Stimulated activated CD4-positive, alpha-beta T cell treated with anti-CD3 and anti-CD28 coated beads, Interleukin-4, amount 100 ng/mL, for 4 hours (primary cell): ENCODE results near the gene FAM171A2.

ENCODE experiments used
- DNase-seq, 2 experiments: peaks; one replicate each; pipeline ENCODE4 v3.0.0-alpha.2; 2020

FAM171A2 gene

GRCh38 chr17:44318077-44318892 is 45.4 kb downstream of the FAM171A2 start:
- DNase-seq, result no peak

DNA sequence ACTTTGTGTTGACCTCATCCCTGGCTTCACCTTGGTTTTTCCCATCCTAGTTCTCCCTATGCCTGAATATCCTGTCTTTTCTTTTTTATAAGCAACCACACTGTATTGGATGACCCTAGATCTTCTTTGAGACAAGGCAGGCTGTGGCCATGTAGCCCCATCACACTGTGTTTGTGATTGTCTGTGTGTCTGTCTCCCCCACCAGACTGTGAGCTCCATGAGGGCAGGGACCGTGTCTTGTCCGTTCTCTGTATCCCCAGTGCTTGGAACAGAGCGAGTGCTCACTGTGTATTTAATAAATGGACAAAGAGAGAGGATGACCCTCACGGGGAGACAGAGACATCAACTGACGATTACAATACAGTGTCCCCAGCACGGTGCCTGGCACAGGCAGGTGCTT is 46.1 kb downstream of the FAM171A2 start:
- DNase-seq, result no peak

DNA sequence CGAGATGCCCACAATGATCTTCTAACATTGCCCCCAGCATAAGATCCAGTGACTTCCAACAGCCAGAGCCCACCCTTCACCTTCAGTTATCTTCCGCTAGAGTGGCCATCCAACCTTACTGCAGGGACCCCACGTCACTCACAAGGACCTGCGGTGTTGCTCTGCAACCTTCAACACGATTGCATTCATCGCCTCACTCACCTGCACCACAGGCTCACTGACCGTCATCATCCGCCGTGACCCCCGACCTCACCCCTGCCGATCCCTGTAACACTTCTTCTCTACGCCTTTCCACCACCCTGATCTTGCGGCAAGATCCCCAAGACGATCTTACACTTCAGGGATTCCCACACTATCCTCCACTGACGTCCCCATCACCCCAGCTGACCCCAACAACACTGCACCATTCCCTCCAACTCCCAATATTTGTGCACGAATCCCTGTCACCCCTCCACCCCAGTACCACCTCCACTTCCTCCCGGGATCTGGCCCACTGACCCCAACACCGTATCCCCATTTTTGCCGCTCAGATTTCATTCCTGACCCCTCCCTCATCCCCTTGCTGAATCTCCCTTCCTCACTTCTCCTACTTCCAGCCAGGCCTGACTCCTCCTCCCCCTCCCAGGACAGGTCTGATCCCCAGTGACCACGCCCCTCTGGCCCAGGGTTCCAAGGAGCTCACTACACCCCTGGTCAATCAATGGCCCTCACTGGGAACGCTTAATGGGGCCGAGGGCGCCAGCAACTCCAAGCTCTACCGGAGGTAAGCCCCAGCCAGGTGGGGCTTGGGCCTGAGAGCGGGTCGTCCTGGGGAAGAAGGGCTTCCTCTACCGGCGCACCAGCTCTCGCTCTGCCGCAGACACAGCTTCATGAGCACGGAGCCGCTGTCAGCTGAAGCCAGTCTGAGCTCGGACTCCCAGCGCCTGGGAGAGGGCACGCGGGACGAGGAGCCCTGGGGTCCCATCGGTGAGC is 47.6 kb downstream of the FAM171A2 start:
- DNase-seq, result no peak

DNA sequence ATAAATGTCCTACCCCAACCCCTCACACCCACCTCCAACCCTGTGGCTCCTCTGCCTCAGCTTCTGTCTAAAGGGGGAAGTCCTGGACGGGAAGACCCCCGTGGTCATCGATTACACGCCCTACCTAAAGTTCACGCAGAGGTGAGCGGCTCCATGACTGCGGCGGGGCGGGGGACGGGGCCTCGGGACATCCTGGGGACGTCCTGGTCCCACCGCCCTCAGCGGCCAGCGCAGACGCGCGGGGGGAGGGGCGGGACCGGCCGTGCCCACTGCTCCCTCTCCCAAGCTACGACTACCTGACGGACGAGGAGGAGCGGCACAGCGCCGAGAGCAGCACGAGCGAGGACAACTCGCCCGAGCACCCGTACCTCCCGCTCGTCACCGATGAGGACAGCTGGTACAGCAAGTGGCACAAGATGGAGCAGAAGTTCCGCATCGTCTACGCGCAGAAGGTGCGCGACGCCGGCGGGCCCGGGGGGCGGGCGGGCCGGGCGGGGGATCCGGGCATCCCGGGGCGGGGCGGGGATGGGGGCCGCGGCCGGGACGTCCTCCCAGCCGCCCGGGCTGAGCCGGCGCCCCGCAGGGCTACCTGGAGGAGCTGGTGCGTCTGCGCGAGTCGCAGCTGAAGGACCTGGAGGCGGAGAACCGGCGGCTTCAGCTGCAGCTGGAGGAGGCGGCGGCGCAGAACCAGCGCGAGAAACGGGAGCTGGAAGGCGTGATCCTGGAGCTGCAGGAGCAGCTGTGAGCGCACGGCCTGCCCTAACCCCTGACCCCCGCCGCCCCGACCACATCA is 48.6 kb downstream of the FAM171A2 start:
- DNase-seq, result peak; percentile 35 to 46

GRCh38 chr17:44314524-44314868 is 49.2 kb downstream of the FAM171A2 start:
- DNase-seq, result no peak

GRCh38 chr17:44314031-44314430 is 49.6 kb downstream of the FAM171A2 start:
- DNase-seq, result no peak

GRCh38 chr17:44312396-44313104 is 51.1 kb downstream of the FAM171A2 start:
- DNase-seq, result no peak

DNA sequence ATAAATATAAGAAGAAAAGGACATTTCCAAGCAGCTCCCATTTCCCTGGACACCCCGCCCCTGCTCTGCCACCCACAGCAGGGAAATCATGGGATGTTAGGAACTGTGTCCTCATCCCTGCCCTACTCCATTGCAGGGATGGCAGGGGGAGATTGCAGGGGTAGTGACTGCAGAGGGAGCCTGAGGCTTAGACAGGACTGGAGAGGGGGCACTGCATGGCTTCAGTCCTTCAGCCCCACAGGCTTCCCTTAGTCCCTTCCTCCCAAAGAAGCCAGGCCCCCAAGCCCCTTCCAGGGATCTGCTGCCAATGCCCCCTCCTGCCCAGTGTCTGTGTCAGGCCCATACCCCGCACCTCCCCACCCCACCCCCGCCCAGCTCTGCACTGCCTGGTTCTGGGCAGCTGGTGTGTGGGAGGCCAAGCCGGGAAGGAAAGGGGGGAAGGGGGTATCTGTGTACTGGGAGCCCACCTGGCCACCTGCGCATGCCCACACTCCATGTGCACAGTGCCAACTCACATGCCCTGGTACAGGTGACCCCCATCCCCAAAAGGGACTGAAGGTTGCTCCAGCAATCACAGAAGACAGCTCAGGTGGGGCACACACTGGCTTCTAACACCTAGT is 52.0 kb downstream of the FAM171A2 start:
- DNase-seq, result no peak

DNA sequence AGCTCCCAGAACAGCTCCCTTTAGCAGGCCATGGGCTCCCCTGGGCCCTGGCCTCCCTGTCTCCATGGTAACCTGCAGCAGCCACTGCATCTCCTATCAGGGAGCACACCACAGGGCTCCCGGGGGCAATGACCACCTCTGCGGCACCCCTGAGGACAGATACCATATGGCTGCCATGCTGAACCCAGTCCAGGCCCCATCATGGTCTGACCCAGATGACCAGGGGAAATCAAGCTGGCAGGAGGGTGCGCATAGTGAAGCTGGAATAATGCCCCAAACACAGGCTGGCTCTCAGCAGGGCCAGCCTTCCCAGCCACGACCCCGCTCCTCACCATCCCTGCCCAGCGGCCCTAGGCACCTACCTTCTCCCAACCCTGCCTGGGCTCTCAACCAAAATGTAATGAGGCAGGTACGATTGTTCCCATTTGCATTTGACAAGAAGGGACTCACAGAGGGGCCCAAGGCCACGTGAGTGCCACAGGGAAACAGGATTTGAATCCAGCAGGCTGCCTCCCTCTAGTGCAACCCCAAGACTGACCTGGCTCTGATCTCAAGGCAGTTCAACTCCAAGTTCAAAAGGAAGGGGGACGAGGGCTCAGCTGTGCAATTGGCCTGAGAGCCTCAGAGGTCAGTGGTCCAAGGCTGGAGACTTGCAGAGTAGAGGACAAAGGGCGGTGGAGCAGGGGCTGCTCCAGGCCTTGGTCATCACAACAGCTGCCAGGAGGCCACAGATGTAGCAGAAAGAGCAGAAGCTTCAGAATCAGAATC is 52.9 kb downstream of the FAM171A2 start:
- no peak for DNase-seq

DNA sequence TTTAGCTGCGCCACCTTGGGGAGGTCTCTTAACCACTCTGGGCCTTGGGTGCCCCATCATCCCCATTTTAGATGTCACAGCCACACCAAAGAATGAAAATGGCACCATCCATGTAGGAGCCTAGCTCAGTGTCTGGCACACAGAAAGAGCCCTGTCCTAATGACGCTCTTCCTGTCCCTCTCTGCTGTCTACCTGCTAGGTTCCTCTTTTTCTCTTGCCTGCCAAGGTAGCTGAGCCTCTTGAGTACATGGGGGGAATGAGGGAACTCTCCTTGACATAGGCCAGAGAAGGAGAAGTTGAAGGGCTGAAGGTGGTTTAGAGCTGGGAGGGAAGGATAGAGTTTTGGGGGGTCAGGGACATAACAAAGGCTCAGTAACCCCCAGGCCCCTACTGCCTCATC is 53.5 kb downstream of the FAM171A2 start:
- DNase-seq, result no peak

- no peak for DNase-seq
Observed at GRCh38 chr17:44309472-44309871, 54.2 kb downstream of the FAM171A2 start.

GRCh38 chr17:44308865-44309264 is 54.8 kb downstream of the FAM171A2 start:
- no peak for DNase-seq

DNA sequence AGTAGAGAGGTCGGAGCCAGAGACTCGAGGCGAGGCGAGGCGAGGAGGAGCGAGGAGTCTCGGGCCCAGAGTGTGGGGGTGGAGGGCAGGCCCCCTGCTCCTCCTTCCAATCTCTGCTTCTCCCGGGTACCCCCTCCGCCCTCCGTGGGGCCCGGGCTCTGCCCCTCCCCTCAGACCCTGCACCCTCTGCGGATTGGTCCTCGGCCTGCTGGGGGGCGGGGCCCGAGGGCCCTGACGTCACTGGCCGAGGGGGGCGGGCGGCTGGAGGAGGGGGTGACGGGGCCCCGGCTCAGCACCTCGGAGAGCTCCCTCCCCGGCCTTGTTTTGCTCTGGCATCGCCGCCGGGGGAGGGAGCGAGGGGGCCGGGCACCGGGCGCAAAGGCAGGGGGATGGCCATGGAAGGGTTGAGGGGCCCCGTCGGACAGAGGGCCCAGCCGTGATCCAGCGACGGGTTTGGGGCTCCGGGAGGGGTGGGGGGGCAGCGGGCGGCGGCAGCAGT is 55.3 kb downstream of the FAM171A2 start, which contains the start of gene RUNDC3A:
Gene RUNDC3A (plus strand): TSS at position 282 of the 499 bp plus-strand sequence. CDS start 232 bp downstream, outside the sequence.
- DNase-seq, result peak; percentile 79 to 85

DNA sequence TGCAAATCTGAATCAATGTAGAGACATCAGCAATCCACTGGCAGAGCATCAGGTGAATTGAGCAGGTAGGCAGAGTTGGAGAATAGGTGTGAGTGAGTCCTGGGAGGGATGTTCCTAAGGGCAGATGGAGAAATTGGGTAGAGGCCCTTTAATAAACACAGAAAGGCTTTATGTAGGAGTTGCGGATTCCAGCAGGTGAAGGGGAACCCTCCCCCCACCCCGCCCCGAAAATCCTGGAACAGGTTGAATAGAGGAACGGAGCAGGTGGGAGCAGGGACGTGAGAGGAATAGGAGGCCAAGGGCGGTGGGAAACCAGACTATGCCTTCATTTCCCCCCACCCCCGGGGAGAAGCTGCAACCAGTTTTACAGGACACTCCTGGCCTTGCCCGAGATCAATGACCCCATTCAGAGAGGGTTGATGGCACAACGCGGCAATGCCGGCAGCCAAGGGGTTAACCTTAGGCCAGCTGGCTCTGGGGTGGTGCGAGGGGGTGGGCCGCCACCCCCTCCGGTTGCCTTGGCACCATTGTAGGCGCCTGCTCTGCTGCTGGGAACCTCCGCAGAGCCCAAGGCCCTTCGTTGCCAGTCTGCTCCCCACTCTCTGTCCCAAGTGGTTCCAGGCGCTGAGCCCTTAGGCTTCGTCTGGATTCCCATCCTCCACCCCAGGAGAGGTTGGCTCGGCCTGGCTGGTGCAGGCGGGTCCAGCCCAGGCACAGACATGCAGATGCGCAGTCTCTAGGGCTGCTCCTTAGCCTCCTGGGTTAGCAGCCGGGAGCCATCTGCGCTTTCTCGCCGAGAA is 56.1 kb downstream of the FAM171A2 start:
- no peak for DNase-seq

GRCh38 chr17:44304651-44305050 is 59.0 kb downstream of the FAM171A2 start:
- DNase-seq, result no peak
